Kidney (tissue), 14 donors: ENCODE measurements around the gene RAD17. TPM values are rescaled to one million over a fixed set of nuclear protein-coding genes. Genes with fewer than 3 reads are reported as not detected.

ENCODE experiments used
- DNase-seq, 5 donors: peaks; one replicate each; pipeline ENCODE4 v3.0.0-alpha.2; 2013 to 2020
- FAIRE-seq: peaks from 2 replicates; lab custom pipeline; 2012; peaks lifted over from hg19 to GRCh38; lab: Jason Lieb, UNC
- H3K27ac ChIP-seq, 2 donors: one replicate each; pipeline ENCODE4 v1.7.0; 2013; ENCODE audit warnings: low read depth in 2 of 2, low read length in 2 of 2, inconsistent platforms in 1 of 2
- H3K27me3 ChIP-seq: one replicate; pipeline ENCODE4 v1.7.1; 2013; ENCODE audit warnings: low read length, inconsistent platforms; ENCODE audit not compliant: control insufficient read depth, insufficient read depth
- H3K36me3 ChIP-seq, 3 donors: one replicate each; pipeline versions ENCODE4 v1.7.0 to v1.7.1; 2013; ENCODE audit warnings: low read length in 3 of 3, control low read depth in 1 of 3, inconsistent platforms in 1 of 3; ENCODE audit not compliant: insufficient read depth in 3 of 3, control insufficient read depth in 2 of 3
- H3K4me1 ChIP-seq, 3 donors: one replicate each; pipeline versions ENCODE4 v1.7.0 to v1.7.1; 2013; ENCODE audit warnings: low read length in 3 of 3, inconsistent platforms in 1 of 3, low read depth in 1 of 3; ENCODE audit not compliant: control insufficient read depth in 2 of 3, insufficient read depth in 2 of 3
- H3K4me3 ChIP-seq, 3 donors: one replicate each; pipeline versions ENCODE4 v1.7.0 to v1.8.1; 2013; ENCODE audit warnings: low read length in 3 of 3, control low read depth in 1 of 3, inconsistent platforms in 1 of 3
- H3K9ac ChIP-seq, 3 donors: one replicate each; pipeline versions ENCODE4 v1.7.0 to v1.7.1; 2013; ENCODE audit warnings: low read length in 3 of 3, control low read depth in 1 of 3, inconsistent platforms in 1 of 3
- H3K9me3 ChIP-seq, 3 donors: one replicate each; pipeline versions ENCODE4 v1.7.0 to v1.7.1; 2013; ENCODE audit warnings: low read length in 3 of 3, control low read depth in 1 of 3, inconsistent platforms in 1 of 3; ENCODE audit not compliant: control insufficient read depth in 2 of 3, insufficient read depth in 1 of 3
- intact Hi-C: fragments of 100-400 bp; cut with DNase I; formaldehyde crosslinking; loops from one replicate; pipeline ENCODE4 v1.11.1; 2022
- polyA plus RNA-seq: library from polyadenylated mRNA; stranded (reverse); fragments of 350-450 nt; fragmentation: Illumina TruSeq; extraction: RNeasy Lipid Tissue Mini Kit (QIAGEN cat#74804); gene quantifications from one replicate; pipeline ENCODE4 v1.2.3, GENCODE V29; 2014; ENCODE audit warnings: low read depth, low replicate concordance; ENCODE audit not compliant: insufficient read depth
- total RNA-seq: library from RNA; stranded (reverse); fragmentation: NEBNext Ultra II Directional; extraction: Animal tissue kit (Norgen Biotek cat#: 25700); gene quantifications from one replicate; pipeline ENCODE4 v1.2.1, GENCODE V29; 2021
- TF ChIP-seq, protein P1 (sequence below): IDR thresholded peaks from 3 replicates; pipeline ENCODE4 v1.5.1; 2012; ENCODE audit warnings: mild to moderate bottlenecking, moderate library complexity, borderline replicate concordance; ENCODE audit not compliant: insufficient read depth; ENCODE audit errors: extremely low read depth
- donor health status: control.
- donor health status: control.
- donor health status: control.
- donor health status: control.
- donor health status: control.
- donor health status: DM: yes; HTN: yes; CAD: no.
- donor health status: Normal renal cell carcinoma (clear cell type).

The RAD17 gene
- total and polyA plus RNA-seq, 2 donors from 2014 or later, result 19.7 to 26.6 TPM

- no peak overlapping the region for H3K27ac ChIP-seq
- peaks cover 7 to 31% (median 11%) of the 10 kb centered on the region in 3 donors for H3K36me3 ChIP-seq
- H3K9ac ChIP-seq, result no peak overlapping the region
- intact Hi-C loops, result no loop called here
- H3K9me3 ChIP-seq, result no peaks in the 10 kb centered on the region
- DNase-seq, result no peak
- TF ChIP-seq, protein P1, sequence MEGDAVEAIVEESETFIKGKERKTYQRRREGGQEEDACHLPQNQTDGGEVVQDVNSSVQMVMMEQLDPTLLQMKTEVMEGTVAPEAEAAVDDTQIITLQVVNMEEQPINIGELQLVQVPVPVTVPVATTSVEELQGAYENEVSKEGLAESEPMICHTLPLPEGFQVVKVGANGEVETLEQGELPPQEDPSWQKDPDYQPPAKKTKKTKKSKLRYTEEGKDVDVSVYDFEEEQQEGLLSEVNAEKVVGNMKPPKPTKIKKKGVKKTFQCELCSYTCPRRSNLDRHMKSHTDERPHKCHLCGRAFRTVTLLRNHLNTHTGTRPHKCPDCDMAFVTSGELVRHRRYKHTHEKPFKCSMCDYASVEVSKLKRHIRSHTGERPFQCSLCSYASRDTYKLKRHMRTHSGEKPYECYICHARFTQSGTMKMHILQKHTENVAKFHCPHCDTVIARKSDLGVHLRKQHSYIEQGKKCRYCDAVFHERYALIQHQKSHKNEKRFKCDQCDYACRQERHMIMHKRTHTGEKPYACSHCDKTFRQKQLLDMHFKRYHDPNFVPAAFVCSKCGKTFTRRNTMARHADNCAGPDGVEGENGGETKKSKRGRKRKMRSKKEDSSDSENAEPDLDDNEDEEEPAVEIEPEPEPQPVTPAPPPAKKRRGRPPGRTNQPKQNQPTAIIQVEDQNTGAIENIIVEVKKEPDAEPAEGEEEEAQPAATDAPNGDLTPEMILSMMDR, result no peak
- H3K4me1 ChIP-seq, result no peaks in the 10 kb centered on the region
- no peak for FAIRE-seq
- H3K4me3 ChIP-seq, result no peak overlapping the region
- no peaks in the 10 kb centered on the region for H3K27me3 ChIP-seq
Measured at GRCh38 chr5:69378376-69378775, 8.8 kb downstream of the RAD17 start.

DNA sequence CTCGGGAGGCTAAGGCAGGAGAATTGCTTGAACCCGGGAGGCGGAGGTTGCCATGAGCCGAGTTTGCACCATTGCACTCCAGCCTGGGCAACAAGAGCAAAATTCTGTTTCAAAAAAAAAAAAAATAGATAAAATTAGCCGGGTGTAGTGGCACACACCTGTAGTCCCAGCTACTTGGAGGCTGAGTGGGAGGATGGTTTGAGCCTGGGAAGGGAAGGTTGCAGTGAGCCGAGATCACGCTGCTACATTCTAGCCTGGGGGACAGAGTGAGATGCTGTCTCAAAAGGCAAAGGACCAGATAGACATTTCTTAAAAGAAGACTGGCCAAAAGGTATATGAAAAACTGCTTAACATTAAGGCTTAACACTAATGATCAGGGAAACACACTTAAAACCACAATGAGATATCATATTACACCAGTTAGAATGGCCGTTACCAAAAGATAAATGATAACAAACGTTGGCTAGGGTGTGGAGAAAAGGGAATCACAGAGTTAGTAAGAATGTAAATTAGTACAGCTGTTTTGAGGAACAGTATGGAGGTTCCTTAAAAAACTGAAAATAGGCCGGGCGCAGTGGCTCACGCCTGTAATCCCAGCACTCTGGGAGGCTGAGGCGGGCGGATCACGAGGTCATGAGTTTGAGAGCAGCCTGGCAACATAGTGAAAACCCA lies 35.2 kb downstream of the RAD17 start:
- Histone ChIP-seq H3K4me1 (no peaks in the 10 kb centered on the region), H3K27me3 (no peaks in the 10 kb centered on the region), H3K4me3 (no peak overlapping the region), H3K9me3 (peaks cover 0 to 4% (median 0%) of the 10 kb centered on the region in 3 donors), H3K36me3 (peaks cover 0 to 6% (median 4%) of the 10 kb centered on the region in 3 donors), H3K9ac (no peak overlapping the region), H3K27ac (no peak overlapping the region)
- DNase-seq, result no peak
- intact Hi-C loops, result no loop called here
- no peak for FAIRE-seq
- TF ChIP-seq, protein P1, result no peak

GRCh38 chr5:69414885-69415583 lies 45.4 kb downstream of the RAD17 start, which contains the start of gene MARVELD2:
MARVELD2 (plus strand) TSS chr5:69415116; CDS start chr5:69419386, 4,270 bp downstream.
- Histone ChIP-seq H3K4me1 (no peaks in the 10 kb centered on the region), H3K9ac (peak within 1 kb of the TSS; percentile 69 to 93 (median 80)), H3K4me3 (peak within 1 kb of the TSS; percentile 64 to 79 (median 71)), H3K9me3 (no peaks in the 10 kb centered on the region), H3K27me3 (no peaks in the 10 kb centered on the region), H3K36me3 (peaks cover 2 to 7% (median 4%) of the 10 kb centered on the region in 3 donors), H3K27ac (peak within 1 kb of the TSS; percentile 79 to 85)
- TF ChIP-seq, protein P1, result peak; percentile 58
- DNase-seq, result peak; percentile 90 to 97 (median 94)
- intact Hi-C loops, result no loop called here
- no peak for FAIRE-seq
